ENCODE results near the gene ZNF618. TPM values are rescaled to one million over a fixed set of nuclear protein-coding genes. Genes with fewer than 3 reads are reported as not detected.

The ZNF618 gene
- polyA plus RNA-seq, 1 of the 3 experiments (the other 2 are of a cell fraction) = 6.2 TPM

- no peak for TF ChIP-seq TAF1 (IDR thresholded peaks at IDR 0.05; ENCODE audit: borderline replicate concordance, low read depth, low read length)
- TF ChIP-seq FOXJ3 (CRISPR knock-in tag; IDR thresholded peaks at IDR 0.05) = no peak
- no peak for TF ChIP-seq MEF2A (IDR thresholded peaks at IDR 0.05; ENCODE audit: borderline replicate concordance, low read depth)
- TF ChIP-seq REST (IDR thresholded peaks at IDR 0.05; ENCODE audit: low read depth, low read length) = no peak
- no peak for TF ChIP-seq RAD21 (IDR thresholded peaks at IDR 0.05; ENCODE audit: low read length)
- no peak for TF ChIP-seq GABPA (IDR thresholded peaks at IDR 0.05; ENCODE audit: low read depth)
Measured at GRCh38 chr9:114094971-114095370, 218.9 kb downstream of the ZNF618 start (continued).

DNA sequence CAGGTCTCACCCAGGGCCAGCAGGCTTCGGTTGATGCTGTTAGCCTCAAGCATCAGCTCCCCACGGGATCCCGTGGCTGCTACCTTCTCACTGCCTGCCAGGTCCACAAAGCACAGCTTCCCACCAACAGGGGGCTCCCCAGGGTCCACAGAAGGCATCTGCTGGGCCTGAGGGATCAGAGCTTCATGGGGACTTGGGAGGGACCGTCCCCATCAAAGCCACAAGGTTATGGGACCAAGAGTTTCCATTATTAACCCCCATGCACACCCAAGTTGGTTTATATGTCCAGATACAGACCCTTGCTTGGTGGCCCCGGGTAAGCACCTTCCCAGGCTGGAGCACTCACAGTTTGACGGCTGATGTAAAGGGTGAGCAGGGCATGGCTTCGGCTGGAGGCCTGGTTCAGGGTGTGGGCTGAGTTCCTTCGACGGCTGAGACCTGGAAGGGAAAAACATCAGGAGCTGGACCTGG, 220.0 kb downstream of the ZNF618 start:
- no peak for DNase-seq
- POLR2A ChIA-PET = no interaction called here
- TF ChIP-seq RFX5 (IDR thresholded peaks at IDR 0.05; ENCODE audit: low read length) (no peak), SIN3A (IDR thresholded peaks at IDR 0.05; ENCODE audit: borderline replicate concordance, low read depth, low read length) (no peak), TEAD4 (IDR thresholded peaks at IDR 0.05; ENCODE audit: borderline replicate concordance, insufficient read depth) (no peak), FOSL2 (IDR thresholded peaks at IDR 0.05; ENCODE audit: borderline replicate concordance, low read depth) (no peak), JUND (IDR thresholded peaks at IDR 0.05) (no peak)
- TF ChIP-seq, protein P1, sequence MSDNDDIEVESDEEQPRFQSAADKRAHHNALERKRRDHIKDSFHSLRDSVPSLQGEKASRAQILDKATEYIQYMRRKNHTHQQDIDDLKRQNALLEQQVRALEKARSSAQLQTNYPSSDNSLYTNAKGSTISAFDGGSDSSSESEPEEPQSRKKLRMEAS (IDR thresholded peaks at IDR 0.05; ENCODE audit: low read depth) = no peak
- TF ChIP-seq, protein P2, sequence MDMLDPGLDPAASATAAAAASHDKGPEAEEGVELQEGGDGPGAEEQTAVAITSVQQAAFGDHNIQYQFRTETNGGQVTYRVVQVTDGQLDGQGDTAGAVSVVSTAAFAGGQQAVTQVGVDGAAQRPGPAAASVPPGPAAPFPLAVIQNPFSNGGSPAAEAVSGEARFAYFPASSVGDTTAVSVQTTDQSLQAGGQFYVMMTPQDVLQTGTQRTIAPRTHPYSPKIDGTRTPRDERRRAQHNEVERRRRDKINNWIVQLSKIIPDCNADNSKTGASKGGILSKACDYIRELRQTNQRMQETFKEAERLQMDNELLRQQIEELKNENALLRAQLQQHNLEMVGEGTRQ (IDR thresholded peaks at IDR 0.05; ENCODE audit: borderline replicate concordance, low read depth, low read length) = no peak
- Histone ChIP-seq H4K20me1 (ENCODE audit: insufficient read depth) (no peaks in the 10 kb centered on the region), H3K4me3 (ENCODE audit: low read depth in 2 of 2, low read length in 1 of 2) (no peak overlapping the region), H3K9me2 (no peaks in the 10 kb centered on the region), H3K27ac (ENCODE audit: low read depth in 2 of 2, low read length in 1 of 2) (no peak overlapping the region), H3K79me2 (ENCODE audit: insufficient read depth) (no peaks in the 10 kb centered on the region), H3K36me3 (replicated peaks in 1 of 2; ENCODE audit: control insufficient read depth in 1 of 2, insufficient read depth in 2 of 2, low read length in 1 of 2) (no peaks in the 10 kb centered on the region), H3K4me2 (no peak overlapping the region), H3K27me3 (ENCODE audit: insufficient read depth) (peaks cover 8% of the 10 kb centered on the region; the same call in 1 of the 2 replicates), H3F3A (replicated peaks; ENCODE audit: insufficient read depth) (peaks cover 6% of the 10 kb centered on the region), H2AFZ (ENCODE audit: low read depth) (no peak overlapping the region), H3K9ac (no peak overlapping the region), H3K4me1 (ENCODE audit: control insufficient read depth in 1 of 2, insufficient read depth in 2 of 2, low read depth in 1 of 2, low read length in 1 of 2) (peaks cover 0 to 9% of the 10 kb centered on the region in 2 experiments; a peak in 1 of 4 replicates), H3K9me3 (no peaks in the 10 kb centered on the region)
- 89% methylated on average over 7 of the region's 9 CpGs for whole genome bisulfite sequencing (ENCODE audit: low lambda C conversion rate)
- CTCF ChIA-PET = interaction anchor here (1.0 to 9.1 kb wide), 6 partner anchors 11 to 505 kb away, joined by 3 to 66 read pairs (median 16); no protein-coding TSS in a partner anchor
